Endodermal cell (in vitro differentiated cells): Measurements from ENCODE around the gene MTSS2. TPM values are rescaled to one million over a fixed set of nuclear protein-coding genes. Genes with fewer than 3 reads are reported as not detected.

Experiments
- DNase-seq: peaks from one replicate; pipeline ENCODE4 v3.0.0-alpha.2; 2017
- H3K27ac ChIP-seq: 2 replicates; pipeline ENCODE4 v1.5.1; 2013; ENCODE audit warnings: mild to moderate bottlenecking, low read depth, low read length, moderate library complexity
- H3K27me3 ChIP-seq: 2 replicates; pipeline ENCODE4 v1.6.1; 2013; ENCODE audit warnings: mild to moderate bottlenecking, low read length, moderate library complexity; ENCODE audit not compliant: insufficient read depth, control insufficient read depth, poor library complexity, severe bottlenecking
- H3K36me3 ChIP-seq: 2 replicates; pipeline ENCODE4 v1.7.0; 2013; ENCODE audit warnings: mild to moderate bottlenecking, low read length, moderate library complexity; ENCODE audit not compliant: control insufficient read depth, insufficient read depth
- H3K4me1 ChIP-seq: one replicate; pipeline ENCODE4 v1.7.0; 2013; ENCODE audit warnings: low read length; ENCODE audit not compliant: control insufficient read depth, insufficient read depth
- H3K4me3 ChIP-seq: 2 replicates; pipeline ENCODE4 v1.5.1; 2013; ENCODE audit warnings: mild to moderate bottlenecking, low read length, moderate library complexity
- H3K9ac ChIP-seq: 2 replicates; pipeline ENCODE4 v1.6.1; 2013; ENCODE audit warnings: mild to moderate bottlenecking, low read length, moderate library complexity; ENCODE audit not compliant: poor library complexity, severe bottlenecking; ENCODE audit errors: extremely low read depth
- H3K9me3 ChIP-seq: 2 replicates; pipeline ENCODE4 v1.6.1; 2013; ENCODE audit warnings: mild to moderate bottlenecking, low read length, moderate library complexity; ENCODE audit not compliant: control insufficient read depth
- H3K27ac Mint-ChIP-seq: 2 replicates; pipeline ENCODE4 v1.8.0; 2020; ENCODE audit warnings: mixed read lengths
- H3K27me3 Mint-ChIP-seq: 2 replicates; pipeline ENCODE4 v1.8.0; 2021; ENCODE audit warnings: mild to moderate bottlenecking, mixed read lengths; ENCODE audit not compliant: insufficient read depth
- H3K36me3 Mint-ChIP-seq: 2 replicates; pipeline ENCODE4 v1.8.0; 2020; ENCODE audit warnings: low read depth, mixed read lengths
- H3K4me1 Mint-ChIP-seq: 2 replicates; pipeline ENCODE4 v1.8.0; 2020; ENCODE audit warnings: mixed read lengths
- H3K4me3 Mint-ChIP-seq: 2 replicates; pipeline ENCODE4 v1.8.0; 2020; ENCODE audit warnings: mild to moderate bottlenecking, moderate library complexity, mixed read lengths
- H3K9me3 Mint-ChIP-seq: 2 replicates; pipeline ENCODE4 v1.8.0; 2020; ENCODE audit warnings: mild to moderate bottlenecking, mixed read lengths
- CTCF ChIP-seq: fragments of 200-600 bp; sonication (generic); conservative IDR thresholded peaks from 2 replicates; pipeline ENCODE4 v1.5.0; 2021; ENCODE audit warnings: antibody characterized with exemption, mild to moderate bottlenecking
- WGBS, 2 experiments: methylation state at CpG; one replicate each; pipeline versions ENCODE4 v1.1.5 to v1.1.7; 2013; ENCODE audit warnings: missing lambda C conversion rate in 2 of 2, mixed read lengths in 1 of 2; ENCODE audit not compliant: insufficient coverage in 1 of 2, insufficient read length in 1 of 2; 5-methylcytosine and 5-hydroxymethylcytosine counted together
- total RNA-seq, 2 donors: library from RNA; stranded (reverse); fragmentation: NEBNext Ultra II Directional in 1 of 2; extraction: Animal tissue kit (Norgen Biotek cat#: 25700) in 1 of 2; gene quantifications; 2 replicates in 1 of 2; 3 replicates in 1 of 2; pipeline ENCODE4 v1.2.1, GENCODE V29; 2021

Gene MTSS2
- total RNA-seq, 2 donors from 2014 or later: 23.4 to 24.0 TPM

- no peak overlapping the region for H3K4me3 ChIP-seq
- no peak overlapping the region for H3K27ac ChIP-seq
- WGBS, 2 experiments: 94 to 100% methylated on average over 4 to 5 of the region's 5 CpGs
- DNase-seq: no peak
- no peak for TF ChIP-seq CTCF
- no peaks in the 10 kb centered on the region for H3K9me3 ChIP-seq
- no peak overlapping the region for H3K9ac ChIP-seq
- H3K27me3 Mint-ChIP-seq: no peaks in the 10 kb centered on the region
- no peaks in the 10 kb centered on the region for H3K4me1 ChIP-seq
- H3K36me3 ChIP-seq: no peaks in the 10 kb centered on the region
- no peak overlapping the region for H3K27ac Mint-ChIP-seq
- H3K36me3 Mint-ChIP-seq: peaks cover 3% of the 10 kb centered on the region
- no peaks in the 10 kb centered on the region for H3K9me3 Mint-ChIP-seq
- H3K27me3 ChIP-seq: no peaks in the 10 kb centered on the region
- H3K4me3 Mint-ChIP-seq: no peak overlapping the region
- peaks cover 15% of the 10 kb centered on the region for H3K4me1 Mint-ChIP-seq
Observed at GRCh38 chr16:70709457-70709856, 23.6 kb upstream of the MTSS2 start.

GRCh38 chr16:70708366-70709246 lies 22.8 kb upstream of the MTSS2 start:
- H3K9me3 Mint-ChIP-seq: no peaks in the 10 kb centered on the region
- H3K9ac ChIP-seq: no peak overlapping the region
- no peaks in the 10 kb centered on the region for H3K36me3 ChIP-seq
- H3K4me1 Mint-ChIP-seq: peaks cover 15% of the 10 kb centered on the region
- no peaks in the 10 kb centered on the region for H3K4me1 ChIP-seq
- no peak overlapping the region for H3K4me3 ChIP-seq
- H3K27ac Mint-ChIP-seq: peak overlapping the region; percentile 74
- H3K27me3 Mint-ChIP-seq: no peaks in the 10 kb centered on the region
- no peak for TF ChIP-seq CTCF
- H3K27ac ChIP-seq: no peak overlapping the region
- peaks cover 3% of the 10 kb centered on the region for H3K36me3 Mint-ChIP-seq
- H3K9me3 ChIP-seq: no peaks in the 10 kb centered on the region
- WGBS, 2 experiments: 85% methylated on average over 12 to 20 of the region's 20 CpGs
- DNase-seq: no peak
- H3K4me3 Mint-ChIP-seq: no peak overlapping the region
- no peaks in the 10 kb centered on the region for H3K27me3 ChIP-seq

- peaks cover 3% of the 10 kb centered on the region for H3K36me3 Mint-ChIP-seq
- no peak overlapping the region for H3K4me3 ChIP-seq
- H3K9me3 Mint-ChIP-seq: no peaks in the 10 kb centered on the region
- no peak overlapping the region for H3K27ac ChIP-seq
- no peak overlapping the region for H3K9ac ChIP-seq
- H3K36me3 ChIP-seq: no peaks in the 10 kb centered on the region
- no peaks in the 10 kb centered on the region for H3K4me1 ChIP-seq
- TF ChIP-seq CTCF: no peak
- H3K4me1 Mint-ChIP-seq: peaks cover 11% of the 10 kb centered on the region
- 96% methylated on average over 4 to 7 of the region's 7 CpGs for WGBS, 2 experiments
- H3K27me3 Mint-ChIP-seq: no peaks in the 10 kb centered on the region
- no peaks in the 10 kb centered on the region for H3K27me3 ChIP-seq
- no peaks in the 10 kb centered on the region for H3K9me3 ChIP-seq
- H3K4me3 Mint-ChIP-seq: no peak overlapping the region
- no peak for DNase-seq
- no peak overlapping the region for H3K27ac Mint-ChIP-seq
Observed at GRCh38 chr16:70706948-70707465, 21.2 kb upstream of the MTSS2 start.
